ENCODE results near the gene CYB5B.

- TF ChIP-seq, protein P1, sequence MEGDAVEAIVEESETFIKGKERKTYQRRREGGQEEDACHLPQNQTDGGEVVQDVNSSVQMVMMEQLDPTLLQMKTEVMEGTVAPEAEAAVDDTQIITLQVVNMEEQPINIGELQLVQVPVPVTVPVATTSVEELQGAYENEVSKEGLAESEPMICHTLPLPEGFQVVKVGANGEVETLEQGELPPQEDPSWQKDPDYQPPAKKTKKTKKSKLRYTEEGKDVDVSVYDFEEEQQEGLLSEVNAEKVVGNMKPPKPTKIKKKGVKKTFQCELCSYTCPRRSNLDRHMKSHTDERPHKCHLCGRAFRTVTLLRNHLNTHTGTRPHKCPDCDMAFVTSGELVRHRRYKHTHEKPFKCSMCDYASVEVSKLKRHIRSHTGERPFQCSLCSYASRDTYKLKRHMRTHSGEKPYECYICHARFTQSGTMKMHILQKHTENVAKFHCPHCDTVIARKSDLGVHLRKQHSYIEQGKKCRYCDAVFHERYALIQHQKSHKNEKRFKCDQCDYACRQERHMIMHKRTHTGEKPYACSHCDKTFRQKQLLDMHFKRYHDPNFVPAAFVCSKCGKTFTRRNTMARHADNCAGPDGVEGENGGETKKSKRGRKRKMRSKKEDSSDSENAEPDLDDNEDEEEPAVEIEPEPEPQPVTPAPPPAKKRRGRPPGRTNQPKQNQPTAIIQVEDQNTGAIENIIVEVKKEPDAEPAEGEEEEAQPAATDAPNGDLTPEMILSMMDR (conservative IDR thresholded peaks at IDR 0.05 in 1 of 2, IDR thresholded peaks at IDR 0.05 in 1 of 2; ENCODE audit: low read depth in 1 of 2, low read length in 2 of 2), result no peak
- TF ChIP-seq EZH2 (IDR thresholded peaks at IDR 0.05; ENCODE audit: low read length, missing control alignments), result no peak
These were observed 78.8 kb downstream of the CYB5B start for GRCh38 chr16:69503244-69503643.

Data from fibroblast of lung (primary cell).